Activated CD4-positive, alpha-beta T cell treated with anti-CD3 and anti-CD28 coated beads, Interleukin-2, amount 10 ng/mL, durations not matched to agents 7 days and 5 days (primary cell): ENCODE data around the gene TAMM41. TPM values are rescaled to one million over a fixed set of nuclear protein-coding genes. Genes with fewer than 3 reads are reported as not detected.
"Not testable (repeated sequence)": the region's sequence is repeated elsewhere in the genome, so short reads cannot be mapped to it uniquely, and the experiment has no call there.

Experiments used
- CTCF ChIA-PET: fragments of 350-600 bp; sonication (Branson Sonifier 250); formaldehyde crosslinking; loops from one replicate; lab custom pipeline; 2021; ENCODE audit warnings: antibody characterized with exemption; lab: Charles Lee
- POLR2A ChIA-PET: fragments of 350-600 bp; sonication (Branson Sonifier 250); formaldehyde crosslinking; loops from one replicate; lab custom pipeline; 2021; ENCODE audit warnings: antibody characterized with exemption; lab: Charles Lee
- DNase-seq: peaks from one replicate; pipeline ENCODE4 v3.0.0-alpha.2; 2020
- H3K27ac Mint-ChIP-seq: one replicate; pipeline ENCODE4 v1.8.0; 2021; ENCODE audit warnings: mild to moderate bottlenecking, moderate library complexity, mixed read lengths
- H3K27me3 Mint-ChIP-seq: one replicate; pipeline ENCODE4 v1.8.0; 2021; ENCODE audit warnings: mixed read lengths
- H3K36me3 Mint-ChIP-seq: one replicate; pipeline ENCODE4 v1.8.0; 2021; ENCODE audit warnings: low read depth, mixed read lengths
- H3K4me1 Mint-ChIP-seq: one replicate; pipeline ENCODE4 v1.8.0; 2021; ENCODE audit warnings: mixed read lengths
- H3K4me3 Mint-ChIP-seq: one replicate; pipeline ENCODE4 v1.8.0; 2021; ENCODE audit warnings: mild to moderate bottlenecking, moderate library complexity, mixed read lengths
- H3K9me3 Mint-ChIP-seq: one replicate; pipeline ENCODE4 v1.8.0; 2021; ENCODE audit warnings: mixed read lengths
- total RNA-seq, 2 experiments: library from RNA; stranded (reverse); gene quantifications; one replicate each; pipeline ENCODE4 v1.2.3, GENCODE V29; 2021

Gene TAMM41
- total RNA-seq, 2 experiments from 2014 or later = 25.8 to 26.6 TPM

DNA sequence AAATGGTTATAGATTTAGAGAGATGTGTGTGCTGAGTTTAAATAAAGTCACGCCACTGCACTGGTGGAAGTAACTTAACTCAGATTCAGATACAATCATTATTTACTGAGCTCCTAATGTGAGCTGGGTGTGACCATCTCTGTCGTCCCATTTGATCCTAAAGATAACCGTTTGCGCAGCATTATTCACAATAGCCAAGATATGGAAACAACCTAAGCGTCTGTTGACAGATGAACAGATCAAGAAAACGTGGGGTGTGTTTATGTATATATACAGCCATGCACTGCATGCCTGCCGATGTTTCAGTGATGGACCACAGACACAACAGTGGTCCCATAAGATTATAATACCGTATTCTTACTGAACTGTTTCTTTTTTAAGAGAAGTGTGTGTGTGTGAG lies 71.2 kb downstream of the TAMM41 start:
- H3K9me3 Mint-ChIP-seq = peaks cover 3% of the 10 kb centered on the region
- DNase-seq = no peak
- H3K27me3 Mint-ChIP-seq = no peaks in the 10 kb centered on the region
- H3K4me1 Mint-ChIP-seq = peaks cover 10% of the 10 kb centered on the region
- H3K4me3 Mint-ChIP-seq = no peak overlapping the region
- ChIA-PET POLR2A (no interaction called here), CTCF (interaction anchor here (0.6 kb wide), 1 partner anchor 1535 kb away, joined by 3 read pairs; no protein-coding TSS in a partner anchor)
- no peak overlapping the region for H3K27ac Mint-ChIP-seq
- H3K36me3 Mint-ChIP-seq = no peaks in the 10 kb centered on the region

DNA sequence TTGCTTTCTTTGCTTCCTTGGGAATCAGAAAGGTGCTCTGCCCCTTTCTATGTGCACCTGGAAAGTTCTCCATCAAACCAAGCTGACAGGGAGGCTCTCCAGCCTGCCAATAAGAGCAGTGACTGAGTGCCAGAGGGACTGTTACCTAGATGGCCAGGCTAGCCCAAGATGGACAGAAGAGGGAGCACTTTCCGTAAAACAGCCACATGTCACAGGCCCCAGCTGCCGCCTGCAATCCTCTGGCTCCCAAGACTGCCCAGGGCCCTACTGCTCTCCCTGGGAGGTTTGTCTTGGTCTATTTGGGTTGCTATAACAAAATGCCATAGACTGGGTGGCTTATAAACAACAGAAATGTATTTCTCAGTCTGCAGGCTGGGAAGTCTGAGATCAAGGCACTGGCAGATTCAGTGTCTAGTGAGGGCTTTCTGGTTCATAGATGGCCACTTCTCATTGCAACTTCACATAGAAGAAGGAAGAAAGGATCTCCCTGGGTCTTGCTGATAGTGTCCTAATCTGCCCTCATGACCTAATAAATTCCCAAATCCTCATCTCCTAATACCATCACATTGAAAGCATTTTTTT lies 72.3 kb downstream of the TAMM41 start:
- Mint-ChIP-seq H3K4me1 (peaks cover 21% of the 10 kb centered on the region), H3K36me3 (no peaks in the 10 kb centered on the region), H3K9me3 (peaks cover 3% of the 10 kb centered on the region), H3K27ac (no peak overlapping the region), H3K27me3 (no peaks in the 10 kb centered on the region), H3K4me3 (no peak overlapping the region)
- DNase-seq = no peak
- ChIA-PET POLR2A (no interaction called here), CTCF (interaction anchor here (0.6 kb wide), 1 partner anchor 342 kb away, joined by 3 read pairs; no protein-coding TSS in a partner anchor)

DNA sequence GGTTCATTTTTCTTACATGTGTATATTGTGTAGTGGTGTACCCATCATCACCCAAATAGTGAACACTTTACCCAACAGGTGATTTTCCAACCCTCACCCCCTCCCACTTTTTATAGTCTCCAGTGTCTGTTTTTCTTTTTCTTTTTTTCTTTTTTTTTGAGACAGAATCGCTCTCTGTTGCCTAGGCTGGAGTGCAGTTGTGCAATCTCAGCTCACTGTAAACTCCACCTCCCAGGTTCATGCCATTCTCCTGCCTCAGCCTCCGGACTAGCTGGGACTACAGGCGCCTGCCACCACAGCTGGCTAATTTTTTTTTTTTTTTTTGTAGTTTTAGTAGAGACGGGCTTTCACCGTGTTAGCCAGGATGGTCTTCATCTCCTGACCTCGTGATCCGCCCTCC lies 74.8 kb downstream of the TAMM41 start:
- POLR2A ChIA-PET, H3K4me3 Mint-ChIP-seq, H3K36me3 Mint-ChIP-seq, H3K9me3 Mint-ChIP-seq, CTCF ChIA-PET, DNase-seq, H3K27me3 Mint-ChIP-seq: not testable (repeated sequence)
- Mint-ChIP-seq H3K27ac (peak overlapping the region; percentile 27), H3K4me1 (peaks cover 23% of the 10 kb centered on the region)

DNA sequence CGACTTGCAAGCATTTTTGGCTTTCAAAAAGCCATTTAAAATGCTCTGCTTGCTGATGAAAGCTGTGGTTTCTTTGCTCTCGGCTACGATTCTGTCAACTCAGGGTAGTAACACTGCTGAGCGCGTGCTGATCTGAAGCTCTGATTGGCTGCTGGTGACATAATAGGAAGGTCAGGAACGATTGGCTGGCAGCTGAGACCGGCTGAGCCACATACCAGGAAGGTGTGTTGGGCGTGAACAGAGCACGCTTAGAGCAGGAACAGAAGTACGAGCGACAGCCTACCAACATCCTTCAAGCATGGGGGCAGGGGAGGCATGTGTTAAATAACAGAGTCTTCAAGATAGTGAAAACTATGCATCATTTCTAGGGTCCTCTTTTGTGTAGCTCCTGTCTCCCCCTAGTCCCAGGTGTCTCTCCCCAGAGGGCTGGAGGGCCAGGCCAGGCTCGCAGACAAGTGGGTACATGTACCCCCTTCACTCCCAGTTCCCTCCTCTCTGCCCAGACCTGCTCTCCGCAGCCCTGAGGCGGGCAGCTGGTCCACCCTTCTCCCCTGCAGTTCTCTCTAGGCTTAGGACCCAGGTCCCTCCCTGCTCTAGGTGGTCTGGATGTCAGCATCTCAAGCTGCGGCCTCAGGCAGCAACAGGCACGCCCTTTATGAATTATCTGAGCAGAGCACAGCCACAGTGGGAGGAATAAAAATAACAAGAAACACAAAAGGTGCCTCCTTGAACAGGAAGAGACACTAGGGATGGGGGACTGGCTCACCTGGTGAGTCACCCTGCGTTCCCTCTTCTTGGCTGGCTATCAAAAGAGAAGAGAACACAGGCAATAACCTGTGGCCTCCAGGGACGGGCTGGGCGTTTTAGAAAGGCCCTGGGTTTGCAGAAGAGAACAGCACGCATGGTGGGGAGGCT lies 76.0 kb downstream of the TAMM41 start:
- ChIA-PET CTCF (interaction anchor here (0.6 to 1.8 kb wide), 4 partner anchors 10 to 1880 kb away, joined by 3 to 11 read pairs (median 3); no protein-coding TSS in a partner anchor), POLR2A (interaction anchor here (1.0 kb wide), 1 partner anchor 54 kb away, joined by 3 read pairs; no protein-coding TSS in a partner anchor)
- H3K4me3 Mint-ChIP-seq = peak overlapping the region; percentile 0
- H3K4me1 Mint-ChIP-seq = peaks cover 26% of the 10 kb centered on the region
- peaks cover 3% of the 10 kb centered on the region for H3K9me3 Mint-ChIP-seq
- H3K36me3 Mint-ChIP-seq = no peaks in the 10 kb centered on the region
- peak; percentile 93 for DNase-seq
- peak overlapping the region; percentile 91 for H3K27ac Mint-ChIP-seq
- no peaks in the 10 kb centered on the region for H3K27me3 Mint-ChIP-seq

DNA sequence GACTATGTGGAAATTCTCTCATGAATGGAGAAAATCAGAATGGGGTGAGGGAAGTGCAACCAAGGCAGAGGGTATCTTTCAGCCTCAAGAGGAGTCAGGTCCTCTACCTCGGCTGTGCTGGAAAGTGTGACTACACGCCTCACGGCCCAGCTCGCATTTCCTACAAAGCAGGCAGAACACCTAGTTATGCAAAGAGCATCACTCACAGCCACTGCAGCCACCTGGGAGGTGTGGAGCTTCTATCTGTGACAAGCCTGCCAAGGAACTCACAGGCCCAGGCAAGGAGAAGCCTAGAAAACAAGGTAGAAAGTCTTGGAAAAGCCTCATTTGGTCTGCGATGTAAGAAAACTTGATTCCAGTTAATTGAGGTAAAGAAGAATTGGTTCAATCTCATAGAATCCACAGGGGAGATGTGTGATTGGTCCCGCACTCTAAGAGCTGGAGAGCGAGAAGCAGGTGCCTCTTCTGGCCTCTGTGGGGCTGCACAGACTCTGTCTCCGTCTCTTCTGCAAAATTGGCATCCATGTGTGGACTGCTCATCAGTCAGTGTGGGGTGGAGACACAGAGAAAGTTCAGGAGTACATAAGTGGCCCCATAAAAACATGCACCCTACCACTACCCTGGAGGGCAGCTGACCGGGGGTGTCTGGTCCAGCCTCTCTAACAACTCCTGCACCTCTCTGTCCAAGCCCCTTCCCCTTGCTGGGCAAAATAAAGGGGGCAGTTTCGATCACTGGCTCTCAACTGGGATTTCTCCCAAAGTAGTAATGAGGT lies 76.8 kb downstream of the TAMM41 start:
- Mint-ChIP-seq H3K4me1 (peaks cover 32% of the 10 kb centered on the region), H3K27ac (peak overlapping the region; percentile 91), H3K4me3 (peak overlapping the region; percentile 0), H3K27me3 (no peaks in the 10 kb centered on the region), H3K36me3 (no peaks in the 10 kb centered on the region), H3K9me3 (peaks cover 3% of the 10 kb centered on the region)
- DNase-seq = no peak
- ChIA-PET CTCF (interaction anchor here (1.2 to 1.8 kb wide), 3 partner anchors 11 to 14 kb away, joined by 3 to 11 read pairs (median 3); no protein-coding TSS in a partner anchor), POLR2A (interaction anchor here (1.0 kb wide), 1 partner anchor 53 kb away, joined by 3 read pairs; no protein-coding TSS in a partner anchor)

DNA sequence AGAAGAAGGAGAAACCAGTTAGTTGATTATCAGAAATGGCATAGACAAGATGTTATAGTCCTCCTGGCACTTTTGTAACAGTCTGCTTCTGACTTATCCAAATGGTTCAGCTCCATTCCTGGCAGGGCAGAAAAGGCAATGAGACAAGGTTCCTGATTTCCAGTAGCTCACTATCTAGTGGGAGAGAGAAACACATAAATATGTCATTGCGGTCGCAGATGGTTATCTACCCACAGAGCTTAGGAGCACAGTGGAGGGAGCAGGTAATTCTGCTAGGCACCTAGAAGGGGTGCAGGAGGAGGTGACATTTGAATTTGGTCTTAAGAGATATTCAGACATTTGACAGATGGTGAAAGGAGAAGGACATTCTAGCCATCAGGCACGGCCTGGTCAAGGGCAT lies 78.1 kb downstream of the TAMM41 start:
- H3K27me3 Mint-ChIP-seq = no peaks in the 10 kb centered on the region
- H3K4me1 Mint-ChIP-seq = peaks cover 36% of the 10 kb centered on the region
- no peaks in the 10 kb centered on the region for H3K36me3 Mint-ChIP-seq
- CTCF ChIA-PET = interaction anchor here (0.6 to 0.7 kb wide), 3 partner anchors 57 to 1605 kb away, joined by 3 read pairs; no protein-coding TSS in a partner anchor
- peak overlapping the region; percentile 60 for H3K27ac Mint-ChIP-seq
- no peak for DNase-seq
- H3K9me3 Mint-ChIP-seq = peaks cover 3% of the 10 kb centered on the region
- no peak overlapping the region for H3K4me3 Mint-ChIP-seq
- POLR2A ChIA-PET = no interaction called here

DNA sequence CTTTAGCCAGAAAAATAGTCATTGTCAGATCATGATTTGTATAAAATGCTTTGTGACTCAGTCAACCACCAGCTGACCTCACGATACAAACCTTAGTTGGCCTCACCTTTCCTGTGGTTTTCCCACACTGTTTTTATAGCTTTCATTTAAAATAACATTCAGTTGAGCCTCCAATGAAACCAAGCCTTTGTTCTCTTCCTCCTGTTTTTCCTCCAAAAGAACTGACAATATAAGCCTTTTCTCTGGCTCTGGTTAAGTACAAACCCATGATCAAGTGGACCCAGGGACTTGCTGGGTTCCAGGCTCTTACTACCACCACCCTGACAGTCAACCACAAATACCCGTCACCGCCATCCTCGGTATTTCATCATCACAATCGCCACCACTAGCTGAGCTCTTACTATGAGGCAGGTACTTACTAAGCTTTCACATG lies 81.7 kb downstream of the TAMM41 start:
- Mint-ChIP-seq H3K27me3 (no peaks in the 10 kb centered on the region), H3K4me1 (peaks cover 21% of the 10 kb centered on the region), H3K4me3 (peak overlapping the region; percentile 4), H3K36me3 (peaks cover 1% of the 10 kb centered on the region), H3K9me3 (no peaks in the 10 kb centered on the region), H3K27ac (peak overlapping the region; percentile 76)
- POLR2A ChIA-PET = no interaction called here
- peak; percentile 40 for DNase-seq
- CTCF ChIA-PET = interaction anchor here (1.0 to 1.3 kb wide), 6 partner anchors 8 to 493 kb away, joined by 3 to 5 read pairs (median 4); partner anchors contain the start of gene ATG7

DNA sequence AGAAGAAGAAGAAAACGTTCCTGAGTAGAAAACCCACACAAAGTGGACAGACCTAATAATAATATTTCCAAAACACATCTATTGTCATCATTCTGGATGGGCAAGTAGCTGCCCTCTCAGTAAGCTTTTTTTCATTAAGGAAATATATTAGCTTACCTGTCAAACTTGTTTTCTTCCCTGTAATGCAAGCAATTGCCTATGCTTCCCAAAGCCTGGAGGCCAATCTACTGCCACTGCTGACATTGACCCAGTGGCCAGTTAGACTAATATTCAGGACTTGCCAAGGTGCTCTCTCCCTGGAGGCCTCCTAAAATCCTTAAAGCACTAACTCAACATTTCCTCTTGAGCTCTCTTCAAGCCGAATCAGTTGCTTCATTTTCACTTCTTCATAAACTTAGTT lies 86.7 kb downstream of the TAMM41 start:
- Mint-ChIP-seq H3K4me3 (no peak overlapping the region), H3K36me3 (peaks cover 1% of the 10 kb centered on the region), H3K9me3 (no peaks in the 10 kb centered on the region), H3K4me1 (peaks cover 6% of the 10 kb centered on the region), H3K27me3 (no peaks in the 10 kb centered on the region), H3K27ac (no peak overlapping the region)
- ChIA-PET POLR2A (no interaction called here), CTCF (no interaction called here)
- DNase-seq = no peak

DNA sequence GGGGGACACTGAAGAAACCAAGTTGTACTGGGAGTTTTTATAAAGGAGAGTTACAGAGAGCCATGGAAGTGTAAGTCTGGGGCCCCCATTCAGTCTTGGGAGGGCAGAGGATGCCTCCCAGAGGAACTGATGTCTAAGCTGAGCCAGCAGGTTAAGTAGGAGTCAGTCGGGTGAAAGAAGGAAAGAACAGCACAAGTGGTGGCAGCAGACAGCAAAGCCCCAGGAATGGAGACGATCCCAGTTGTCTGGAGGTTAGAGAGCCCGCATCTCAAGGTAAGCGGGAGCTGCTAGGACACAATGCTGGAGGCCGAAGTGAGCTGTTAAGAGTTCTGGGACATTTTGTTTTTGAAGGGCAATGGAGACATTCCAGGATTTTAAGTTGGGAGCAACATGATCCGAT lies 88.8 kb downstream of the TAMM41 start:
- no peak overlapping the region for H3K27ac Mint-ChIP-seq
- H3K4me1 Mint-ChIP-seq = no peaks in the 10 kb centered on the region
- H3K9me3 Mint-ChIP-seq = no peaks in the 10 kb centered on the region
- H3K4me3 Mint-ChIP-seq = no peak overlapping the region
- H3K36me3 Mint-ChIP-seq = no peaks in the 10 kb centered on the region
- POLR2A ChIA-PET = no interaction called here
- peaks cover 2% of the 10 kb centered on the region for H3K27me3 Mint-ChIP-seq
- no peak for DNase-seq
- CTCF ChIA-PET = no interaction called here

DNA sequence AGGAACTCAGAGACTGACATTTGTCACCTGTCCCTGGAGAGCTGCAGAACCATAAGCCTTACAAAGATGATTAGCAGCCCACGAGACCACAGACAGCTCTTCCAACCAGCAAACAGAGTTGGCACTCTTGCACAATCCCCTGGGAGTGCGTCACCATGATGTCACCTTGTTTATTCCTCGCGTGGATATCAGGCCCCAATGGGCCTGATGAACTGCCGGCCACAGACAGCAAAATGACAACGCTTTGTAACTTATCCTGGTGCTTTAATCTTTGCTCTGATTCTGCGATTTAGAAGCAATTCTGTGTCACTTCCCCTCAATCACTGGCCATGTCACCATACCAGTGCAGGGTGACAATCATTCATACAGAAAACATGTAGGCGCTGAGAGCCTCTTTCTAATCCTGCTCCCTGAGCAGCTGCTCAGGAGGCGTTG lies 89.2 kb downstream of the TAMM41 start:
- no peaks in the 10 kb centered on the region for H3K4me1 Mint-ChIP-seq
- ChIA-PET CTCF (no interaction called here), POLR2A (no interaction called here)
- peaks cover 2% of the 10 kb centered on the region for H3K27me3 Mint-ChIP-seq
- H3K4me3 Mint-ChIP-seq = no peak overlapping the region
- H3K9me3 Mint-ChIP-seq = no peaks in the 10 kb centered on the region
- H3K27ac Mint-ChIP-seq = no peak overlapping the region
- H3K36me3 Mint-ChIP-seq = no peaks in the 10 kb centered on the region
- DNase-seq = no peak

DNA sequence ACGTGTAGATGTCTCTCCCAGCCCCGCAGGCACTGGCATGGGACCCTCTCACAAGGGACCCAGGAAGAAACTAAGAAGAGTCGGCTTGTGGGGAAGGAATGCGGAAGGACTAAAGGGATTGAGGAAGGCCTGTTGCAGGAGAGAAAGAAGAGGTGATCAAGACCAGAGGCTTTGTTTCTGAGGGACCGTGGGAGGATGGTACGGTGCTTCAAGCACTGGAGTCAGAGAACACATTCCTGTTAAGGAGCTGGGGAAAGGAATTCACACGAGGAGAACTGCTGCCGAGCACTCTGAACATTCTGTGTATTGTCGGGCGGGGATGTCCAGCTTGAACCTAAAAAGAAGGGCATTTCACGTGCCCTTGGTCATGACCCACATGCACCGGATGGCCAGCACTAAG lies 91.4 kb downstream of the TAMM41 start:
- H3K9me3 Mint-ChIP-seq = no peaks in the 10 kb centered on the region
- ChIA-PET POLR2A (no interaction called here), CTCF (interaction anchor here (1.1 to 1.3 kb wide), 2 partner anchors 9 to 15 kb away, joined by 3 read pairs; no protein-coding TSS in a partner anchor)
- no peaks in the 10 kb centered on the region for H3K36me3 Mint-ChIP-seq
- no peaks in the 10 kb centered on the region for H3K4me1 Mint-ChIP-seq
- H3K4me3 Mint-ChIP-seq = no peak overlapping the region
- peaks cover 2% of the 10 kb centered on the region for H3K27me3 Mint-ChIP-seq
- DNase-seq = no peak
- no peak overlapping the region for H3K27ac Mint-ChIP-seq

DNA sequence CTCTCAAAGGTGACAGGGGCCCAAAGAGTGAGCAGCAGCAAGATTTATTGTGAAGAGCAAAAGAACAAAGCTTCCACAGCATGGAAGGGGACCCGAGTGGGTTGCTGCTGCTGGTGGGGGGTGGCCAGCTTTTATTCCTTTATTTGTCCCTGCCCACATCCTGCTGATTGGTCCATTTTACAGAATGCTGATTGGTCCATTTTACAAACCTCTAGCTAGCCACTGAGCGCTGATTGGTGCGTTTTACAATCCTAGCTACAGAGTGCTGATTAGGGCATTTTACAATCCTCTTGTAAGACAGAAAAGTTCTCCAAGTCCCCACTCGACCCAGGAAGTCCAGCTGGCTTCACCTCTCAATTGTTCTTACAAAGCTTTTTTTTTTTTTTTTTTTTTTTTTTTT lies 94.4 kb downstream of the TAMM41 start:
- H3K27ac Mint-ChIP-seq, H3K27me3 Mint-ChIP-seq, DNase-seq, H3K4me1 Mint-ChIP-seq, H3K36me3 Mint-ChIP-seq, H3K4me3 Mint-ChIP-seq, H3K9me3 Mint-ChIP-seq, POLR2A ChIA-PET: not testable (repeated sequence)
- CTCF ChIA-PET = interaction anchor here (1.1 to 1.8 kb wide), 2 partner anchors 11 to 36 kb away, joined by 3 read pairs; no protein-coding TSS in a partner anchor
